NCI-H460 (cell line): ENCODE results near the gene KRT6A. TPM values are rescaled to one million over a fixed set of nuclear protein-coding genes. Genes with fewer than 3 reads are reported as not detected.
"Not testable (repeated sequence)": the region's sequence is repeated elsewhere in the genome, so short reads cannot be mapped to it uniquely, and the experiment has no call there.

Experiments
- DNase-seq: peaks from one replicate; pipeline ENCODE4 v3.0.0-alpha.2; 2016; ENCODE audit warnings: low read depth; ENCODE audit errors: extremely low read depth
- total RNA-seq: library from RNA; depleted of rRNA; stranded (reverse); fragments of >200 nt; shearing (Covaris generic); gene quantifications from 2 replicates; pipeline ENCODE4 v1.2.3, GENCODE V29; 2014

The KRT6A gene
- total RNA-seq, 1 experiment from 2014 or later: not detected

DNA sequence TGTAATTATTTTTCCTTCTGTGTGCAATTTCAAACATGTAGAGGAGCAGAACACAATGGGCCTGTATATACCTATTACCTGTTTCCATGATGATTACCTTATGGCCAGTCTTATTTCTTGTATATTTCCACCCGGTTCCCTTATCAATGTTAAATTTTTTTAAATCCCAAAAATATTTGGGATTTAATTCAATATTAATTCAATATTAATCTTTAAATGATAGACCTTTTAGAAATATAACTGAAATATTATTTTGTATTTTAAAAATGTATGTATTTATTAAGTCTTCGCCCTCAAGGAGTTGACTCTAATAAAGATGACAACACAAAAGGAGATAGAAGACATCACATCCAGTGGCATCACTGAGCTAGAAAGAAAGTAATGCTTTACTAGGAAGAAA lies 18.8 kb downstream of the KRT6A start:
- no peak for DNase-seq

DNA sequence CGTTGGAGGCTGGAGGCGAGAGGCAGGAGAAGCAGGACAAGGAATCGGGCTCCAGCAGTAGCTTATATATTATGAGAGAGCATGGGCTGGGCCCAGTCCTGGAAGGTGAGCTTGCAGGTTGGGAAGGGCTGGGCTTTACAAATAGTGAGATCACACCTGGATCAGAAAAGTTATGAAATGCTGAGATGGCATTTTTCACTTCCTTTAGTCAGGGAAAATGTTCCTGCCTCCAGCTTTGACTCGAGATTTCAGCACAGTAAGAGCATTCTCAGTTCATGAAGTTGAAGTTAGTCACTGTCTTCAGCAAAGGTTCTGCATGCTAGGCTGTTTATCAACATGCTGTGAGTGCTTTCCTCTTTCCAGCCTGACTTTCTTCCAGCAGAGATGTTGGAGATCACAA lies 19.3 kb downstream of the KRT6A start, which contains the start of gene KRT6C:
Gene KRT6C, minus strand, starts transcription at position 38 of the 400 bp plus-strand sequence. CDS start 68 bp downstream, outside the sequence.
- DNase-seq: no peak

DNA sequence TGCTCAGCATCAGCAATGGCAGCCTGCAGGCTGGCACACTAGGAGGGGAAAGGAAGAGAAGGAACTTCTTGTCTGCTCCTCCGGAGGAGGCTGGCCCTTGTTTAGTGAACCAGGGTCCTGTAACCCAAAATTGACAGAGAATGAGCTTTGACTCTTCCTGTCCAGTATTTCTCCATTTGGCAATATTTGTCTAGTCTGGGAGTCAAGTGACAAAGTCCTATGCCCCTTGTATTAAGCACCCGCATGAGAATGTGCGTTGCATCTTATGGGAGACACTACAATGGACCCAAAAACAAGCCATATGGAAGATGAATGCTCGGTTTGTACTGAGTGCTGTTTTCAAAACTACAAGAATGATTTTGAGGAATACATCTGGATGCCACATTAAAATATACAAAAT lies 23.2 kb downstream of the KRT6A start:
- DNase-seq: no peak

DNA sequence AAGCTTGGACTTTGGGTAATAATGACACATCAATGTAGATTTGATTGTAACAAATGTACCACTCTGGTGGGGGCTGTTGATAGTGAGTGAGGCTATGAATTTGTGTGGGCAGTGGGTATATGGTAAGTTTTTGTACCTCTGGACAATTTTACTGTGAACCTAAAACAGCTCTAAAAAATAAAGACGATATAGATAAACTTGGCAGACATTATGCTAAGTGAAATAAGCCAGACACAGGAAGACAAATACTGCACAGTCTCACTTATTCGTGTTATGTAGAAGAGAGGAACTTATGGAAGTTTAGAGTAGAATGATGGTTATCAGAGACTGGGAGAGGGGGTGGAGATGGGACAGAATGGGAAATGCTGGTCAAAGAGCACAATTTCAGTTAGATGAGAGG lies 28.2 kb downstream of the KRT6A start:
- DNase-seq: no peak

DNA sequence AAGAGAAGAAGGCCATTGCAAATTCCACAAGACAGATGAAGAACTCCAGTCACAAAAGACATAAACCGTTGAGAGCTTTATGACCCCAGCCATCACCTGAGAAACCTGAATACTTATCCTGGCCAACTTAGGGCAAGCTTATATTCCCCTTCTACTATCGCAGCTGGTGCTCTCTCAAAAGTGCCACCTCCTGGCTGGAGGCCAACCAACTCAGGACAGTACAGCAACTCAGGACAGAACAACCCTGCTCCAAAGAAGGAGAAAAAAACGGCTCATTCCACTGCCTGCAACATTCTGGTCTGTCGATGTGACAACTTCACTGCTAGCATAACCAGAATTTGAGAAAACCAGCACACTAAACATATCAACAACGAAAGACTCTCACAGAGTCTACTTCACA lies 31.4 kb downstream of the KRT6A start:
- DNase-seq: no peak

DNA sequence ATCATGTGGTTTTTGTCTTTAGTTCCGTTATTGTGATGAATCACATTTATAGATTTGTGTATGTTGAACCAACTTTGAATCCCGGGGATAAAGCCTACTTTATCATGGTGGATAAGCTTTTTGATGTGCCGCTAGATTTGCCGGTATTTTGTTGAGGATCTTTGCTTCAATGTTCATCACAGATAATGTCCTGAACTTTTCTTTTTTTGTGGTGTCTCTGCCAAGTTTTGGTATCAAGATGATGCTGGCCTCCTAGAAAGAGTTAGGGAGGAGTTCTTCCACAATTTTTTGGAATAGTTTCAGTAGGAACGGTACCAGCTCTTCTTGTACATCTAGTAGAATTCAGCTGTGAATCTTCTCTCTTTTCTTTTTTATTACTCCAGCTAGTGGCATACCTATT lies 34.2 kb downstream of the KRT6A start:
- no peak for DNase-seq

DNA sequence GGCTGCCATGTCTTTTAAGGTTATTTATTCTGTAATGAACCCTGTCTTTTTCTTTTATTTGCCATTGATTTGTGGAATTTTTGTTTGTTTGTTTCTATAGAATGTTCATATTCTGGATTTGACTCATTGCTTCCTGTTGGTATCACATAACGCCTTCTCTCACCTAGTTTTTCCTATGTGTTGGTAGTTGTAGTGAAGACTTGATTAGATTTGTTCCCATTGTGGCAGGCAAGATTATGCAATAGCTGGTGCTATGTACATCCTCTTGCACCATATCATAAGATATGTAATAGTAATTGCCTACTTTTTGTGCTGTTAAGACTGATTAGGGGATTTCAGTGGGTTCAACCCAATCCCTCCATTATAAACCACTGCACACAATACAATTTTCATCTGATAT lies 37.2 kb downstream of the KRT6A start:
- DNase-seq: peak; percentile 36

DNA sequence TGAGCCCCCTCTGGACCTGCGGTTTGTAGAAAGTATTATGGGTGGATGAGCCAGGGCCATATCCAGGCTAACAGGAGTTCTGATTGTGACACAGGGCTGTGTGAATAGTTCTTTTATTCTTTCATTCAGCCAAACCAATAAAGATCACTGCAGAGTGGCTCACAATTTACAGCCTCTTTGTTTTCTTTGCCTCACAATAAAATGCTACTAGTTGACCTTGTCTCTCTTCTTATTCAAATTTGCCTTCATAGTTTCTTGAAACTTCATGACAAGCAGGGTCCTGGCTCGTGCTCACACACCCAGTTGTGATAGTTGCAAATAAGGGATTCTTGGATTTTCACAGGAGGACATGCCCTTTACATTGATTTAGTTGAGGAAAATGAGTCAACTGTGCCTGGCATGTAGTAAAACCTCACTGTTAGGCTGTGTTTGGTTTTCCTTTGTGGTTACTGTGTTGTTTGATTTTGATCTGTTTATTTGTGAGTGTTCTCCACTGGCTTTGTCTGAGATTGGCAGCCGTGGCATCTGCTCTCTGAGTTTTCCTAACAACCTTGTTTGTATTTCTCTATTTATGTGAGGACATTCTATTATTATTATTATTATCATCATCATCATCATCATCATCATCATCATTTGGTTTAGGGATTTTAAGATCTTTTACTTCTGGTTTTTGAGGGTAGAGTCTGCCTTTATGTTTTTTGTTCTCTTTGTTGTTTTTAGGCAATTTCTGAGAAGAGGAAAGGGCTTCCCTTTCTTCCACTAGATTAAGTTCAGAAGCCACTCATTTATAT lies 38.5 kb downstream of the KRT6A start:
- no peak for DNase-seq

DNA sequence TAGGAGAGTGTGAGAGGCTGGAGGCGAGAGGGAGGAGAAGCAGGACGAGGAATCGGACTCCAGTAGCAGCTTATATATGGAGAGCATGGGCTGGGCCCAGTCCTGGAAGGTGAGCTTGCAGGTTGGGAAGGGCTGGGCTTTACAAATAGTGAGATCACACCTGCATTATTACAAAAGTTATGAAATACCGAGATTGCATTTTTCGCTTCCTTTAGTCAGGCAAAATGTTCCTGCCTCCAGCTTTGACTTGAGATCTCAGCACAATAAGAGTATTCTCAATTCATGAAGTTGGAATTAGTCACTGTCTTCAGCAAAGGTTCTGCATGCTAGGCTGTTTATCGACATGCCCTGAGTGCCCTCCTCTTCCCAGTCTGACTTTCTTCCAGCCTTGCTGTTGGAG lies 41.0 kb downstream of the KRT6A start, which contains the start of gene KRT6B:
Gene KRT6B, minus strand, starts transcription at position 46 of the 400 bp plus-strand sequence. CDS start 68 bp downstream, outside the sequence.
- DNase-seq: no peak

DNA sequence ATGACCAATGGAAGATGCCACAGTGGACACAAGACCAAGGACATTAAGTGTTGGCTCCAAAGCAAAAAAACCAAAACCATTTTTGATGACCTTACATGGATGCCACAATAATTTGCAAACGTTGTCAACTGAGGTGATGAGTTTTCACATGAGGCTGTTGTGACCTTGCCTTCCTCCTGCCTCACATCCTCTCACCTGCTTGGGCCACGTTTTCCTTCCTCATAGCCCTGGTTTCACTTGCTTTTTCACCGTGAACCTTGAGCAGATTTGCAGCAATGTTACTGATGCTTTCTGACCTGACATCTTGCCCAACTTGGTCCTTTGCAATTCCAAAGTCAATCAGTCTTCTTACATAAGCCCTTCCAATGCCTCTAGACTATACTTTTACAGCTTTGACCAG lies 44.8 kb downstream of the KRT6A start:
- no peak for DNase-seq

DNA sequence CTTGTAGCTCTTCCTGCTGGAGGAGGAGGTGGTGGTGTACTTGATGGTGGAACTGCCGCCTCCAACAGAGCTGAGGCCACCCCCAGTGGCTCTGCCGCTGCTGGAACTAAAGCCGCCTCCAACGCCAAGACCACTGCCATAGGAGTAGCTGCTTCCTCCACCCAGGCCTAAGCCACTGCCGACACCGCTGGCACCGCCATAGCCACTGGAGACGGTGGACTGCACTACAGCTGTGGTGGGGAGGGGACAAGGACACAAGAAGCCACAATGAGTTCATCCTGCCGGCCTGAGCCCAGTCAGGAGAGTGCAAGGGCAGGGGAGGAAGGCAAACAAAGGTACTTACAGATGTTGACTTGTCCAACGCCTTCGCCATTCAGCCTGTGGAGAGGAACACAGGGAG lies 45.9 kb downstream of the KRT6A start:
- not testable (repeated sequence) for DNase-seq

DNA sequence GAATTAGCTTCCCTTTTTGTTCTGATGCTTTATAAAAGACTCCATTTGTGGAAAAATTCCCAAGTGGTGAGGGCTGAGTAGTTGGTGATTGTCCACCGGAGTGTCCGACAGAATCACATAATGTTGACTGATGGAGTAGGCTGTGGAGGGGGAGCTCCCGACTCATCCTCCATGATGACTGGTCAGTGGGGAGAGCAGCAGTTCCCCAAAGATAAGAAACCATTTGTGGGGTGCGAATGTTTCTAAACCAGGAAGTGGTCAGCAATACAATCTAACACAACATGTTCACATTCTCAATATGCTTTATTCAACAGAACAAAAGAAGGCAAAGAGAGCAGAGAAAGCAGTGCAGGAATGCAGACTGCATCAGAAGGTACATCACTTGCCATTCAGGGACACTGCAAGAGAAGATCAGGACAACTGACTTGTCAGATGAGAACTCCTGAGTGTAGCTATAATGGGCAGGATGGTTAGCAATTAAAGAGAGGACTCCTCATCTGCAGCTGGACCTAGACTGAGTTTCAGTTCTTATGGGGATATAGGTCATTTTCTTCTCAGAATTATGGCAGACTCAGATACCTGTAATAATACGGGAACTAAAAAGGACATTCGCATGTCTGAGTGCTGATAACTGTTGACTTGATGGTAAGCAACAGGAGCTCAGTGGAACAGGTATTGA lies 46.6 kb downstream of the KRT6A start:
- DNase-seq: no peak

DNA sequence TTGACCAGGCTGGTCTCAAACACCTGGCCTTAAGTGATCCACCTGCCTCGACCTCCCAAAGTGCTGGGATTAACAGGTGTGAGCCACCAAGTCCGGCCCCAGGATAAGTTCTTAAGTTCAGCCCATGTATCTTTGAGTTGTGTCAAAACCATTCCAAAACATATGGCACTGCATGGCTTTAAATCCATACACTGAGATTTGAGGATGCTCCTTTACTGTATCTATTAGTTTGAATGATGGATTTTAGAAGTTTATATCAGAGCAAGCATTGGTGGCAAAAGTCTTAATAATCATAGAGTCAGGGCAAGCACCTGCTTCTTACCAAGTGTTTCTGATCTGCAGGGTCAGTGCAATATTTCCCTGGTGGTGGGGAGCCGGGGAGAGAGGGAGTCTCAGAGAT lies 47.2 kb downstream of the KRT6A start:
- DNase-seq: no peak

DNA sequence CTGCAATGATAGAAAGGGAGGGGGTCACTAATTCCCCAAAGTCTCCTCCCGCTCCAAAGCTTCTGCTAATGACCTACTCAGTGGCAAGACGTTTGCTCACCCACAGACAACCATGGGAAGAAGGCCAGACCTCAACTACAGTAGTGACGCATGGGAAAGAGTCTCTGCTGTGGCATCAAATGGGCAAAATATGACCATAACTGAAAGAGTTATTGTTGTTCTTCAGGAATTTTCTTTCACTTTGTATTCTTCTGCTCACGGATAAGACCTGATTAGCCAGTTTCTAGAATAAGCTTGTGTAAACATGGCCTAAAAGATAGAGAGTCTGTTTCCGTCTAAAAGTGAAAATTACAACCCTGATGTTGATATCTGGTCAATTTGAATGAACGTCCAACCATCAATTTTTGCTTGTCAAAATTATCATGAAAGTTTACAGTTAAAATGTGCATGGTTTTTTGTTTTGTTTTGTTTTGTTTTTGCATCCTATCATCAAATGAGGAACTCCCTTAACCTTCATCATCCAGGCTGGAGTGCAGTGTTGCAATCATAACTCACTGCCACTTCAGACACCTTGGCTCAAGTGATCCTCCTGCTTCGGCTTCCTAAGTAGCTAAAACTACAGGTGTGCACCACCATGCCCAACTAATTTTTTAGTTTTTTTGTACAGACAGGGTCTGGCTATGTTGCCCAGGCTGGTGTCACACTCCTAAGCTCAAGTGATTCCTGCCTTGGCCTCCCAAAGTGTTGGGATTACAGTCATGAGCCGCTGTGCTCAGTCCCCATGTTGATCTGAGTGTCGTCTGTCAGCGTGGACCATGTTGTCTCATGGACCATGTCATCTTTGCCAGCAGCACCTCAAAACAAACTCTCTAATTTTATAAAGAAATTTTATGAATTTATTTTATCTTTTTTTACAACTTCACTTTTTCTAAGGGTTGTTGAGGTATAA lies 48.1 kb downstream of the KRT6A start:
- DNase-seq: no peak

DNA sequence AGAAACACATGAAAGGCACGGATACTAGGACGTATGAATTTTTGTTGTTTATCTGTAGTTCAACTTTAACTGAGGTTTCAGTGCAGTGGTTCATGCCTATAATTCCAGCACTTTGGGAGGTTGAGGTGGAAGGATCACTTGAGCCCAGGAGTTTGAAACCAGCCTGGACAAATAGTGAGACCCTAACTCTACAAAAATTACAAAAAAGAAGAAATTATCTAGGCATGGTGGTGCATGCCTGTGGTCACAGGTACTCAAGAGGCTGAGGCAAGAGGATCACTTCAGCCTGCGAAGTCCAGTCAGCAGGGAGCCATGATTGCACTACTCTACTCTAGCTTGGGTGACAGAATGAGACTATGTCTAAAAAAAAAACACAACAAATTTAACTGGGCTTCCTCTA lies 49.1 kb downstream of the KRT6A start:
- no peak for DNase-seq

DNA sequence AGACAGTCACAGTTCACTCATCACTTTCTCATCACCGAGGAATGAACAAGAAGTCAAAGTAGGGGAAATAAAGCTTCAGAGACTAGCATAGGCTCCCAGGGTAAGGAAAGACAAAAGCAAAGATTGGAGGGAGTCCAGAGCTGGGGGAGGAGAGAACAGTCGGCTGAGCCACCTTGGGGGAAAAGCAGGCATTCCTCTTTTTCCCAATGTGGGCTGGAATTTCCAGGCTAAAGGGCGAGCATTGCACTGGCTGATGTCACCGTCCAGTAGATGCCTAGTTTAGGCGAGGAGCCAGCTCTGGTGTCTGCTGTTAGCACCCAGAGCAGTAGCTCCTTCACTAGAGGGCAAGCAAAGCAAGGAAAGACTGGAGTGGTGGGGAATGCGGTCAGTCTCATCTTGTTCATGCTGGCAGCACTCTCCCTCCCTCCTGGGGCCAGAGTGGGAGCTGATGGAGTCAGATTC lies 50.4 kb downstream of the KRT6A start:
- no peak for DNase-seq

DNA sequence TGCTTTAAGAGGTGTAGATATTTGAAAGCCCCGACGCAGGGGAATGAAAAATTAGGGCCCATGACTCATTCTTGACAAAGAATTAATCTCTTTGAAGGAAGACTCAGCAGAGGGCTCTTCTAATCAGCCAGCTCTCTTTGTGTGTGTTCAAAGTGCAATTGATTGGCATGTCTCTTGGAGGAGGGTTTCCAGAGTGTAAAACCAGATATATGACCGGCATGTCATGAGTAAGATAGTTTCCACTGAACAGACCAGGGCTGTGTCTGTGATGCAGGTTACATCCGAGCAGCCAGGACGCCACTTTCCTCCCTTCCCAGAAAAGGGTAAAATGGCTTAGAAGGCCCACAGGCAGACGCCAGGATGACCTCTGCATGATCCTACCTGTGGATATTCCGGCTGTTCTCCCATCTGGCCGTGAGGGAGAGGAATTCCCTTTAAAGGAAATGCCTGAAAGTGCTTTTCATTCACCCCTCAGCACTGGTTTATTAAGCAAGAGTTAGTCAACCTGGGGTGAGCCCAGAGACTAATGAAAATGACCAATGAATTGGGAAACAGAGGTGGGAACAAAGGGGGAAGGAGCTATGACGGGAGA lies 51.6 kb downstream of the KRT6A start:
- DNase-seq: no peak

DNA sequence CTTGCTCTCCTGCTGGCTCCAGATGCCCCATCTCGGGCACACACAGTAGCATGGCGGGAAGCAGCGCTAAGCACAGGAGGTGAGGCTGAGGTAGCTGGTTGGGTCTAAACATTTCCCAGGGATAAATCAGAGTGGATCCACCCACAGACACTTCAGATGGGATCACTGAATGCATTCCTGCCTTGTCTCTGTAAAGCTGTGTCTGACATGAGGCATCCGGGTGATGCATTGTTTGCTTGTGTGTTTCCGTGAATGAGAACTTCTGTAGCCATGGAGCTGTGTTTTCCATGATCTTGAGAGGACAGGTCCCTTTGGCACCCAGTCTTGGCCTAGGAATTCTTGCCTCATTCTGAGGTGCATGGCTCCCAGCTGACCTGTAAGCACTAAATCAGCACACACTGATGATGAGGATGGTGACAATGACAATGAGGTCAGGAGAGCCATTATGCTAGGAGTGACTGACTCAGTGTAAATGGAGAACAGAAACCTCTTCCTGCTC lies 52.2 kb downstream of the KRT6A start:
- DNase-seq: no peak

DNA sequence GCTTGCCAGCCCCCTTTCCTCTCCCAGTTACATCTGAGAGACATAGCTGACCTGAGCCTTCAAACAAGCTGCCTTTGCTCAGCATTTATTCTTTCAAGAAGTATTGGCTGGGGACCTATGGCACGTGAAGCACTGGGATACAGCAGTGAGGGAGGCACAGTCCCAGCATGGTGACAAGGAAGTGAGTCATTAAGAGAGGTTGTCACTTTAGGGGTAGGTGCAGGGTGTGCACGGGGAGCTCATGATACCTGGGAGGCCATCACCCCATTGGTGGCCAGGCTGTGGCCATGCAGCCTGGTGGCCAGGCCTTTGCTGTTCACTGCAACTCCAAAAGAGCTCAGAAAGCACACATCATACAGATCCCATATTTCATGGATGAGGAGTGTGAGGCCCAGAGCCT lies 53.2 kb downstream of the KRT6A start:
- no peak for DNase-seq

DNA sequence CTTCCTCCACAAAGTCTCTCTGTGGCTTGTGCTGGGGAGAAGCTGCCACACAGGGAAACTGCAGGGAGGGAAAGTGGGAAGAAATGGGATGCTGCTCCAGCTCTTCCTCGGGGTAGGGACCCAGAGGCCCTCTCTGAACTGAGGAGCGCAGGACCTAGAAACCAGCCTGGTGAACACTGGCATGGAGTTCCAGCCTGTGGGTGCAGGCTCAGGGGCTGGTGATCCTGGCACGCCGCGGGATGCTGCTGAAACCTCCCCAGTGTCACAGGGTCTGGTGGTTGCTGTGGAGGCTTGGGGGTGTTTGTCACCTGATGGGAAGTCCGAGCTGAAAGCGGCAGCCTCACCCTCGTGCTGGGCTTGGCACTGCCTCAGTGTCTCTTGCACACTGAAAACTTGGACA lies 53.6 kb downstream of the KRT6A start:
- DNase-seq: no peak
